HuH-7.5 (cell line): ENCODE data around the gene POMGNT2.

Experiments
- DNase-seq: peaks from one replicate; pipeline ENCODE4 v3.0.0; 2011; ENCODE audit warnings: low spot score

Gene POMGNT2

DNA sequence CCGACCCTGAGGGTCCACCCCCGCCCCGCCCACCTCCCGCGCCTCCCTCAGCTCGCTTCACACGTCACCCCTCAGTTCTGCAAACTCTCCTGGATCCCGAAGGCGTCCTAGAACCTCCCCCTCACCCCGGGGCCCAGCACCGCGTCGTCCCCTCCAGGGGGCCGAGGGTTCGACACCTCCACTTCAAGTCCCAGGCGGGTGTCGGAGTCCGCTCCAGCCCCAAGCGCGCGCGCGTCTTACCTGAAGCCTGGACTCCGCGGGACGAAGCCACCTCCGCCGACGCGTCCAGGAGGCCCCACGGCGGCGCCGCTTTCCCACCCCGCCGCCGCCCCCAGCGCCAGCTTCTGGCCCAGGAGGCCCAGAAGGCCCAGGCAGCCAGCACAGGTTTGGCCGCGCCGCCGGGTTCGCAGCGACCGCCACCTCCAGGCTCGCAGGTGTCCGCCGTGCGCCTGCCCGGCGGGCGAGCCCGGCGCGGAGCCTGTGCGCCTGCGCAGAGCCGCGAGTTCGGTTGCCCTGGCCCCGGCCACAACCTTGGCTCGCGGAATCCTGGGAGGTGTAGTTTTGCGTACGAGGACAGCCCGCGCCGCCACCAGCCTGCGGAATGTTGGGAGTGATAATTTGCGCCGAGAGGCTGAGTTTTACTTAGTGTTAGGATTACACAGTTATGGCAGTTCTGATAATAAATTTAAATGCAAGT lies at the start of gene POMGNT2:
TSS of gene POMGNT2 (minus strand) at position 484 of the 697 bp plus-strand sequence. CDS start 24,648 bp downstream, outside the sequence.
- DNase-seq = peak; percentile 96

- no peak for DNase-seq
Measured at GRCh38 chr3:43154980-43155379, 49.1 kb upstream of the POMGNT2 start.

- no peak for DNase-seq
Measured at GRCh38 chr3:43153216-43154083, 47.6 kb upstream of the POMGNT2 start.

DNA sequence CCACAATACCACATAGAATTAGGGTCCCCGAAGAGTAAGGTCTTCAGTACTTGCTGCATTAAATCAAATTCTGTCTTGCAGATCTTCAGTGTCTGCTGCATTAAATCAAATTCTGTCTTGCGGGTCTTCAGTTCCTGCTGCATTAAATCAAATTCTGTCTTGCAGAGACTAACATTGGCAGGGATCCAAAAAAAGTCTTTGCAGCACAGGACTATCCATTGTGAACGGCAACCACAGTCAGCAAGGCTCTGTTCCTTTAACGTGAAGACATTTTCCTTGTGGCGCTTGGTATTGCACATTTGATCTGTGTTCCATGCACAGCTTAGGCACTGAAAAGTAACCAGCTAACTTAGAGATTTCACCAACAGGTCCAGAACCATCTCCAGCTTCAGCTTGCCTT lies 46.8 kb upstream of the POMGNT2 start:
- DNase-seq = no peak

- no peak for DNase-seq
Measured at GRCh38 chr3:43148033-43148432, 42.2 kb upstream of the POMGNT2 start.

- no peak for DNase-seq
Measured at GRCh38 chr3:43146599-43146998, 40.7 kb upstream of the POMGNT2 start.

- no peak for DNase-seq
Measured at GRCh38 chr3:43144761-43145490, 39.0 kb upstream of the POMGNT2 start.

DNA sequence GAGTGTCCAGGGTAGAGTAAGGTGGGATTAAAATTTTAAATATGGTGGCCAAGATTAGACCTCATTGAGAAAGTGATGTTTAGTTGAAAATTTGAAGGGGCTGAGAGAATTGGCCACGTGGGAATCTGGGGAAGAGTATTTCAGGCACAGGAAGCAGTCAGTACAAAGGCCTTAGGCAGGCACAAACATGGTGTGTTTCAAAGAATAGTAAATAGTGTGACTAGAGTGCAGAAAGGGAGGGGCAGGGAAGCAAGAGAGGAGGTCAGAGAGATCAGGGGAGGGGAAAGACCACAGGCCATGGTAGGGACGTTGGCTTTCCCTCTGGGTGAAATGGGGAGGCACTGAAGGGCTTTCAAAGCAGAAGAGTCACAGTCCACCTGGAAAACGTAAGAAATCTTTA lies 36.6 kb upstream of the POMGNT2 start:
- no peak for DNase-seq

DNA sequence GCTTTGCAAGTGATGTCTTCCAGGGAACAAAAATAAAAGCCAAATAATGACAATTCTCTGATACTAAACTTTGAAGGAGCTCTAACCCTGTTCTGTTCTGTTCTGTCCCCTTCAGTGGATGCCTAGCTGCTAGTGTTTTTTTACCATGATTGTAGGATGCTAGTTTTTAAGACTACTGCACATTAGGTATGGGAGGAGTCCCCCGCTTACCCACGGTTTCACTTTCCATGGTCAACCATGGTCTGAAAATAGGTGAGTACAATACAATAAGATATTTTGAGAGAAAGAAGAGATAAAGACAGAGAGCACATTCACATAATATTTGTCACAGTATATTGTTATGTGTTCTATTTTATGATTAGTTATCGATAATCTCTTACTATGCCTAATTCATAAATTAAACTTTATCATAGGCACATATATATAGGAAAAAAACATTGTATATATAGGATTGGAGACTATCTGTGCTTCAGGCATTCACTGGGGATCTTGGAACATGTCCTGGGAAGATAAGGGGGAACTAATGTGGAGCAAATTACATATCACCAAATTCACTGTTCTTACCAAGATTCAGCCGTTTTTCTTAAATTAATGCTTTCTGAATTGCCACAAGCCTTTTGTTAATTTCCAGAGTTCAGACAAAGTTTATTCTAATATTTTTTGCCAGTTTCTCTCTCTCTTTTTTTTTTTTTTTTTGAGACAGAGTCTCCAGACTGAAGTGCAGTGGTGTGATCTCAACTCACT lies 32.8 kb upstream of the POMGNT2 start:
- no peak for DNase-seq

DNA sequence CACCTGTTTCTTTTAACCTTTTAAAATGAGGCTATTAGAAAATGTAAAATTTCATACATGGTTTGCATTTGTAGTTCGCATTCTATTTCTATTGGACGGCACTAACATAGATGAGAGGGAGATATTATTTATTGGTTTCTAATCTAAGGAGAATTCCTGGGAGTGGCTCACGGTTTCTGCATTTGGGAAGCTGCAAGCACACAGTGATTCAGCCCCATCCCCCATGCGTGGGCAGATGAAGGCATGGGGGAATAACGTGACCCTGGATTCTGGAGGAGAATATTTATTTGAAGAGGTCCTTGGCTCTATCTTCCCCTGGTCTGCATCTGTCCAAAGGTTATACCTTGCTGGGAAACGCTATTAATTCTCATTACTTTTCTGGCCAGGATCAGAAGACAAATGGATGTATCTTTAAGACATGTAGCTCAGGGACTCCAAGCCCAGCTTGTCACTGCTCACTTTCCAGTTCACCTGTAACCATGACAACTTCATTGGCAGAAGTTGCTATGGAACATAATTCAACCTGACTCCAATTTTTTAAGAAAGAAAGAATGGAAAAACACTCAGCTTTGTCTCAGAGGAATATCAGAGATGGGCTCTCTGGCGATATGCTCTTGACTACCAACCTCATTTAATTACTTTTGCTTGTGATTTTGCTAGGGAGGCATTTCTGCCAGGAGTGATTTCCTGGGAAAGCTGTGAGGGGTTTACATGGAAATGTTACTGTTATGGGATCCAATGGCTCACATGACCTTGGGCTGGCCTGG lies 27.2 kb upstream of the POMGNT2 start:
- no peak for DNase-seq

DNA sequence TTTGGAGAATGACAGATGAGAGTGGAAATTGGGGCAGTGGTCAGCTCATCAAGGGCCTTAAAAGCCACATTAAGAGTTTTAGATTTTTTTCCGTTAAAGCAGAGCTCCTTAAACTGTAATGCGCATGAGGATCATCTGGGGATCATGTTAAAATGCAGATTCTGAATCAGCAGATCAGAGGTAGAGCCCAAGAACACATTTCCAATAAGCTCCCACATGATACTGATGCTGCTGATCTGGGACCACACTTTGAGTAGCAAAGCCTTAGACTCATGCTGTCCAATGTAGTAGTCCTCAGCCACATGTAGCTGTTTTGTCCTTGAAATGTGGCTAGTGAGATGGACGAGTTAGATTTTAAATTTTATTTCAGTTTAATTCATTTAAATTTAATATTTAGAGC lies 26.3 kb upstream of the POMGNT2 start:
- DNase-seq = no peak

GRCh38 chr3:43128464-43128863 lies 22.6 kb upstream of the POMGNT2 start:
- DNase-seq = no peak

DNA sequence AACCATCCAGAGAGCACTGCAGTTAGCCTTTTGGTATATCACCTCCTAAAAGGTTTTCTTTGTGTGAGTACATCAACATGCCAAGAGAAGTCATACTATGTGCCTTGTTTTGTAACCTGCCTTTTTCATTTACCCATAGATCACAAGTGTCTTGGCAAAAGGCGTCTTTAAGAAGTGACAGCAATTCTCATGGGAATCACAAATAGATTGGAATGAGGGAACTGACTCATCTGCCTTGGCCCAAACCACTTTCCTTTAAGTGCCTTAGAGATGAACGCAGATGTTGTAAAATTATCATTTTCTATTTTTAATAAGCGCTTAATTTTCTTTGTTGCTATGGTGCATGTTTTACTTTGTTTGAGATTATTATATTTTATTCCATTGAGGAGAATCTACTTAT lies 20.7 kb upstream of the POMGNT2 start:
- DNase-seq = no peak

DNA sequence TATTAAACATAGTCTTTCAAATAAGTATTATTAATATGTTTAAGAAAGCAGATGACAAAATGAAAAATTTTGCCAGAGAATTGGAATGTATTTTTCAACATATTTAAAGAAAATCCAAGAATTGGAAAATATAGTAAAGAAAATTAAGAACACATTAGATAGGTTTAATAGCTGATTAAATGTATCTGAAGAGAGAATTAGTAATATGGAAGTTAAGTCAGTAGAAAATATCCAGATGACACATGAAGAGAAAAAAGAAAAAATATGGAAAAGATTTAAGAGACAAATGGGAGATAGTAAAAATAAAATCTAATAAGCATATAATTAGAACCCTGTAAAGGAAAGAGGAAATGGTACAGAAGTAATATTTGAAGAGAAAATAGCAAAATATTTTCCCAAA lies 18.0 kb upstream of the POMGNT2 start:
- no peak for DNase-seq

DNA sequence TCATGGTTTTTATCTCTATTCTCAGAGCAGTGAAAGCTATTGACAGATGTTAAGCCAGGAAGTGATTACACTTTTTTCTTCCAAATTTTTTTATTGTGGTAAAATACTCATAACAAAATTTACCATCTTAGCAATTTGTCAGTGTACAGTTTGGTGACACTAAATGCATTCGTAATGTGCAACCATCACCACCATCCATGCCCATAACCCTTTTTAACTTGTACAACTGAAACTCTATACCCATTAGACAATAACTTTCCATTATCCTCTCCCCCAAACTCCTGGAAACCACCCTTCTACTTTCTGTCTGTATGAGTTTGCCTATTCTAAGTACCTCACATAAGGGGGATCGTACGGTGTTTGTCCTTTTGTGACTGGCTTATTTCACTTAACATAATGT lies 15.1 kb upstream of the POMGNT2 start:
- no peak for DNase-seq

DNA sequence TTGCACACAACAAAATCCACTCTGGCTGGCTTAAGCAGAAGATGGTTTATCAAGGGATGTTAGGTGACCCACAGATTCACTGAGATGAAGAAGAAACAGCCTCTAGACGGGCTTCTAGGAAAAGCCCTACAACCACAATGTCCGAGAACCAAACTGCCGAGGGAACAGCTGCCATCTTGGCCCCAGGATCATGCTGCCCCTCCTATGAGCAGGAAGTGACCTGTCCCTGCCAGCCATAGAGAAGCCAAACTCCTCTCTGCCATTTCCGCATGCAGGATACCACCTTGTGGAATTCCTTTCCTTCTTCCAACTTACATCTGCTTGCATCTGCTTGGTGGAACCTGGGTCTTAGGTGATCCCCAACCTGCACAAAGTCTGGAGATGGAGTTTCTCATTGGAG lies 11.4 kb upstream of the POMGNT2 start:
- no peak for DNase-seq

GRCh38 chr3:43113671-43114070 lies 7.8 kb upstream of the POMGNT2 start:
- no peak for DNase-seq

DNA sequence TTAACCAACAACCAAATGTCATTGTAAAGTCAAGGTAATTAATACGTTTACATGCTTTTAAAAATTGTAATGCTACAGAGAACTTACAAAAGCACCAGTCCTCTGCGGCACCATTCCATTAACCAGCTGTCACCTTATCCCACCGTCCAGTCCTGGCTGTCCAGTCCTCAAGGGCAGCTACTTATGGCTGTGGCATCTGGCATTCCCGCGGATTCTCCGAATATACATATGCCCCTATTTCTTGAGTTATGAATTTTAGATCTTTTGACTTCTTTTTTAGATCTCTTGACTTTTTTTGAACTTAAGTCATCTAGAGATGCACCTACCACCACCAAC lies 382 bp upstream of the POMGNT2 start:
- peak; percentile 58 for DNase-seq

DNA sequence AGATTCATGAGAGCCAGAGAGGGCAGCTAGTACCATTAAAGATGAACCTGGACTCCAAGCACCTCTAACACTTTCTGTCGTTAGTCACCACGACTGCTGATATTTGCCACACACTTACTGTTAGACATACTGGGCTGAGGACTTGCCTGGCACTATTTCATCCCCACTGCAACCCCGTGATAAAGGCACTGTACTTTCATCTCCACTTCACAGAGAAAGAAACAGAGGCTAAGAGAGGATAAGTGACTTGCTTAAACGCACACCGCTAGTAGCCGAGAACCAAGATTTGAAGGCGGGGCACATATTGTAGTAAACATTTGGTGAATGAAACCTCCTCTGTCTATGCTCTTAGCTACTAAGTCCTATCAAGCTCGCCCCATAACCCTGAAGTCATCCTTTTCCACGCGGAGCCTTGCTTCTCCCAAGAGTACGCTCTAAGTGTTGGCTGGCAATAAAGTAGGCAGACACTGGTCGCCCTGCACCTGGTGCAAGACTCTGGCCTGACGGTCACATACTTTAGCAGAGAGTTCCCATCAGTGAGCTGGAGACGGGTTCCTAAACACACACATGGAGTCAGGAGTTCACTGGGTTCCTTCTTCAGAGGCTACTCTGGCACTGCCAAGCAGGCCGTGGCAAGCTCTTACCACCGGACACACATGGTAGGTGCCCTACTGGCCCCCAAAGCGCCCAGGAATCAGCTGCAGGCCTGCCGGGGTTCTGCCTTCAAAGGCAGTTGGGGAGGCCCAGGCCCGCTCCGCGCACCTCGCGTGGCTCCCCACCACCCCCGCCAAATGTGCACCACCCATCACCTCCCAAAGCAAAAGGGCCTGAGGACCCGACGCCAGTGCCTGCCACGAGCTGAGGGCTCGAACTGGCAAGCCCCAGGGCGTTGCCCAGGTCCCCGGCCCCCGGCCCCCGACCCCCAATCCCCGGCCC lies 951 bp downstream of the POMGNT2 start:
- peak; percentile 25 for DNase-seq

DNA sequence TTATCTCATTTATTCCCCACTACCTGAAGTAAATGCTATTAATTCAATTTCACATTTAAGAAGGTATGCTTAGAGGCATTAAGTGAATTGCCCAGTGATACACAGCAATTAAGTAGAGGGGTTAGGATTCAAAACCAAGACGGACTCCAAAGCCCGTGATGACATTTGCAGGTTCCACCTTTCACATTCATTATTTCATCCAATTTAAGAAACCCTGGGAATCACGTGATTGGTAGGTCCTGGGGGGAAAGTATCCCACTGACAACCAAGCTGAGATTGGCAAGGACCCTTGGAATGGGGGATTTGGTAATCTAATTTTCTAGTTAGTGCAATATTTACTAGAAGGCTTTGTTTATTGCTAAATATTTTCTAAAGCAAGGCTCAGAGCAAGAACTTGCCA lies 1.8 kb downstream of the POMGNT2 start:
- DNase-seq = no peak
